Kidney (tissue), 14 donors: ENCODE data around the gene MX1. TPM values are rescaled to one million over a fixed set of nuclear protein-coding genes. Genes with fewer than 3 reads are reported as not detected.
"Not testable (repeated sequence)": the region's sequence is repeated elsewhere in the genome, so short reads cannot be mapped to it uniquely, and the experiment has no call there.

Experiments used
- DNase-seq, 5 donors: peaks; one replicate each; pipeline ENCODE4 v3.0.0-alpha.2; 2013 to 2020
- FAIRE-seq: peaks from 2 replicates; lab custom pipeline; 2012; peaks lifted over from hg19 to GRCh38; lab: Jason Lieb, UNC
- H3K27ac ChIP-seq, 2 donors: one replicate each; pipeline ENCODE4 v1.7.0; 2013; ENCODE audit warnings: low read depth in 2 of 2, low read length in 2 of 2, inconsistent platforms in 1 of 2
- H3K27me3 ChIP-seq: one replicate; pipeline ENCODE4 v1.7.1; 2013; ENCODE audit warnings: low read length, inconsistent platforms; ENCODE audit not compliant: control insufficient read depth, insufficient read depth
- H3K36me3 ChIP-seq, 3 donors: one replicate each; pipeline versions ENCODE4 v1.7.0 to v1.7.1; 2013; ENCODE audit warnings: low read length in 3 of 3, control low read depth in 1 of 3, inconsistent platforms in 1 of 3; ENCODE audit not compliant: insufficient read depth in 3 of 3, control insufficient read depth in 2 of 3
- H3K4me1 ChIP-seq, 3 donors: one replicate each; pipeline versions ENCODE4 v1.7.0 to v1.7.1; 2013; ENCODE audit warnings: low read length in 3 of 3, inconsistent platforms in 1 of 3, low read depth in 1 of 3; ENCODE audit not compliant: control insufficient read depth in 2 of 3, insufficient read depth in 2 of 3
- H3K4me3 ChIP-seq, 3 donors: one replicate each; pipeline versions ENCODE4 v1.7.0 to v1.8.1; 2013; ENCODE audit warnings: low read length in 3 of 3, control low read depth in 1 of 3, inconsistent platforms in 1 of 3
- H3K9ac ChIP-seq, 3 donors: one replicate each; pipeline versions ENCODE4 v1.7.0 to v1.7.1; 2013; ENCODE audit warnings: low read length in 3 of 3, control low read depth in 1 of 3, inconsistent platforms in 1 of 3
- H3K9me3 ChIP-seq, 3 donors: one replicate each; pipeline versions ENCODE4 v1.7.0 to v1.7.1; 2013; ENCODE audit warnings: low read length in 3 of 3, control low read depth in 1 of 3, inconsistent platforms in 1 of 3; ENCODE audit not compliant: control insufficient read depth in 2 of 3, insufficient read depth in 1 of 3
- CTCF ChIP-seq: IDR thresholded peaks from 3 replicates; pipeline ENCODE4 v1.5.1; 2012; ENCODE audit warnings: mild to moderate bottlenecking, moderate library complexity, borderline replicate concordance; ENCODE audit not compliant: insufficient read depth; ENCODE audit errors: extremely low read depth
- intact Hi-C: fragments of 100-400 bp; cut with DNase I; formaldehyde crosslinking; loops from one replicate; pipeline ENCODE4 v1.11.1; 2022
- polyA plus RNA-seq: library from polyadenylated mRNA; stranded (reverse); fragments of 350-450 nt; fragmentation: Illumina TruSeq; extraction: RNeasy Lipid Tissue Mini Kit (QIAGEN cat#74804); gene quantifications from one replicate; pipeline ENCODE4 v1.2.3, GENCODE V29; 2014; ENCODE audit warnings: low read depth, low replicate concordance; ENCODE audit not compliant: insufficient read depth
- total RNA-seq: library from RNA; stranded (reverse); fragmentation: NEBNext Ultra II Directional; extraction: Animal tissue kit (Norgen Biotek cat#: 25700); gene quantifications from one replicate; pipeline ENCODE4 v1.2.1, GENCODE V29; 2021
- donor health status: control.
- donor health status: control.
- donor health status: control.
- donor health status: control.
- donor health status: control.
- donor health status: DM: yes; HTN: yes; CAD: no.
- donor health status: Normal renal cell carcinoma (clear cell type).

MX1 gene
- total and polyA plus RNA-seq, 2 donors from 2014 or later, result 22.9 to 47.4 TPM

GRCh38 chr21:41410767-41411448, 15.1 kb upstream of the MX1 start:
- DNase-seq (peak in 1 of 5 donors; percentile 9), FAIRE-seq (no peak)
- Histone ChIP-seq H3K4me3 (no peak overlapping the region), H3K27me3 (no peaks in the 10 kb centered on the region), H3K4me1 (no peaks in the 10 kb centered on the region), H3K36me3 (peaks cover 0 to 2% (median 0%) of the 10 kb centered on the region in 3 donors), H3K9ac (no peak overlapping the region), H3K9me3 (peaks cover 0 to 3% (median 0%) of the 10 kb centered on the region in 3 donors), H3K27ac (no peak overlapping the region)
- intact Hi-C loops, result no loop called here
- no peak for TF ChIP-seq CTCF

- no peak for FAIRE-seq
- H3K4me3 ChIP-seq, result no peak overlapping the region
- intact Hi-C loops, result no loop called here
- TF ChIP-seq CTCF, result peak; percentile 4
- no peak overlapping the region for H3K9ac ChIP-seq
- H3K36me3 ChIP-seq, result peaks cover 0 to 2% (median 0%) of the 10 kb centered on the region in 3 donors
- H3K4me1 ChIP-seq, result no peaks in the 10 kb centered on the region
- H3K9me3 ChIP-seq, result peaks cover 0 to 3% (median 0%) of the 10 kb centered on the region in 3 donors
- no peak overlapping the region for H3K27ac ChIP-seq
- no peaks in the 10 kb centered on the region for H3K27me3 ChIP-seq
- DNase-seq, result peak in 1 of 5 donors; percentile 15
These were observed 14.5 kb upstream of the MX1 start for GRCh38 chr21:41411449-41412089.

GRCh38 chr21:41417505-41417904, 8.5 kb upstream of the MX1 start:
- H3K9me3 ChIP-seq, H3K4me3 ChIP-seq, H3K9ac ChIP-seq, H3K4me1 ChIP-seq, H3K36me3 ChIP-seq, intact Hi-C loops, H3K27ac ChIP-seq, H3K27me3 ChIP-seq, FAIRE-seq, DNase-seq: not testable (repeated sequence)

- H3K9ac ChIP-seq, result no peak overlapping the region
- FAIRE-seq (no peak), DNase-seq (no peak)
- no peak overlapping the region for H3K27ac ChIP-seq
- H3K4me1 ChIP-seq, result peaks cover 0 to 4% (median 0%) of the 10 kb centered on the region in 3 donors
- H3K9me3 ChIP-seq, result no peaks in the 10 kb centered on the region
- intact Hi-C loops, result no loop called here
- no peaks in the 10 kb centered on the region for H3K36me3 ChIP-seq
- no peaks in the 10 kb centered on the region for H3K27me3 ChIP-seq
- no peak for TF ChIP-seq CTCF
- no peak overlapping the region for H3K4me3 ChIP-seq
These were observed 7.6 kb upstream of the MX1 start for GRCh38 chr21:41418393-41418792.
